SU-DHL-6 (cell line): ENCODE data around the gene TIMM21.

Source experiments
- H2AFZ ChIP-seq: fragments of 200-600 bp; sonication (generic); 2 replicates; pipeline ENCODE4 v1.6.1; 2014; ENCODE audit warnings: low read depth, mild to moderate bottlenecking, moderate library complexity, mixed read lengths, antibody characterized with exemption, low read length; ENCODE audit not compliant: severe bottlenecking
- H3F3A ChIP-seq: fragments of 200-600 bp; shearing (Covaris generic); 2 replicates; pipeline ENCODE4 v1.6.0; 2016; ENCODE audit warnings: antibody characterized with exemption, mild to moderate bottlenecking; ENCODE audit not compliant: insufficient read depth
- H3K27ac ChIP-seq: fragments of 200-600 bp; sonication (generic); 2 replicates; pipeline ENCODE4 v1.5.1; 2016; ENCODE audit warnings: low read depth, mild to moderate bottlenecking, low read length, moderate library complexity, mixed read lengths
- H3K27me3 ChIP-seq: fragments of 200-600 bp; sonication (generic), shearing (Covaris generic); 2 replicates; pipeline ENCODE4 v1.6.0; 2014; ENCODE audit warnings: mild to moderate bottlenecking, low read length
- H3K36me3 ChIP-seq: fragments of 200-600 bp; sonication (generic); 2 replicates; pipeline ENCODE4 v1.6.1; 2014; ENCODE audit warnings: mild to moderate bottlenecking, low read length, mixed read lengths
- H3K4me2 ChIP-seq: fragments of 300-600, 200-600 bp; shearing (Covaris generic), sonication (generic); 2 replicates; pipeline ENCODE4 v1.6.0; 2014; ENCODE audit warnings: low read length, low read depth, mild to moderate bottlenecking; ENCODE audit not compliant: poor library complexity, severe bottlenecking
- H3K4me3 ChIP-seq: fragments of 200-600 bp; sonication (generic); 2 replicates; pipeline ENCODE4 v1.5.1; 2014; ENCODE audit warnings: antibody characterized with exemption, low read length, mild to moderate bottlenecking, mixed read lengths; ENCODE audit not compliant: insufficient read depth, poor library complexity, severe bottlenecking
- H3K79me2 ChIP-seq: fragments of 200-600 bp; sonication (generic); 2 replicates; pipeline ENCODE4 v1.6.1; 2014; ENCODE audit warnings: mild to moderate bottlenecking, low read length, moderate library complexity; ENCODE audit not compliant: insufficient read depth
- H3K9ac ChIP-seq: fragments of 200-600 bp; sonication (generic); 2 replicates; pipeline ENCODE4 v1.7.0; 2014; ENCODE audit warnings: mild to moderate bottlenecking, low read length
- H3K9me2 ChIP-seq: fragments of 200-600 bp; sonication (generic); replicated peaks from 2 replicates; pipeline ENCODE4 v1.6.1; 2014; ENCODE audit warnings: low read length; ENCODE audit not compliant: insufficient read depth
- H3K9me3 ChIP-seq: fragments of 200-600 bp; sonication (generic); 2 replicates; pipeline ENCODE4 v1.6.1; 2014; ENCODE audit warnings: low read length, mixed read lengths; ENCODE audit not compliant: insufficient read depth
- H4K20me1 ChIP-seq: fragments of 200-600 bp; sonication (generic); 2 replicates; pipeline ENCODE4 v1.6.1; 2014; ENCODE audit warnings: low read depth, mild to moderate bottlenecking, antibody characterized with exemption, low read length, moderate library complexity, mixed read lengths
- EZH2phosphoT487 ChIP-seq: fragments of 200-600 bp; sonication (generic), shearing (Covaris generic); conservative IDR thresholded peaks from 2 replicates; pipeline ENCODE4 v1.6.1; 2018; ENCODE audit warnings: mild to moderate bottlenecking, antibody characterized with exemption, low read length, moderate library complexity, mixed read lengths
- TF ChIP-seq, protein P1 (sequence below): fragments of 200-600 bp; sonication (generic); IDR thresholded peaks from one replicate; pipeline ENCODE4 v1.5.1; 2017; ENCODE audit warnings: antibody characterized with exemption, mild to moderate bottlenecking, low read length, moderate library complexity; ENCODE audit not compliant: insufficient read depth, poor library complexity, severe bottlenecking

The TIMM21 gene

GRCh38 chr18:74139888-74140287 is 8.4 kb upstream of the TIMM21 start:
- no peaks in the 10 kb centered on the region for H3K36me3 ChIP-seq
- no peaks in the 10 kb centered on the region for H4K20me1 ChIP-seq
- H3K9me3 ChIP-seq = no peaks in the 10 kb centered on the region
- H3F3A ChIP-seq = no peaks in the 10 kb centered on the region
- no peak overlapping the region for H3K9ac ChIP-seq
- H3K4me3 ChIP-seq = no peak overlapping the region
- H3K79me2 ChIP-seq = no peaks in the 10 kb centered on the region
- no peak overlapping the region for H2AFZ ChIP-seq
- no peak overlapping the region for H3K27ac ChIP-seq
- no peaks in the 10 kb centered on the region for H3K9me2 ChIP-seq
- no peaks in the 10 kb centered on the region for H3K27me3 ChIP-seq
- H3K4me2 ChIP-seq = no peak overlapping the region
- TF ChIP-seq, protein P1, sequence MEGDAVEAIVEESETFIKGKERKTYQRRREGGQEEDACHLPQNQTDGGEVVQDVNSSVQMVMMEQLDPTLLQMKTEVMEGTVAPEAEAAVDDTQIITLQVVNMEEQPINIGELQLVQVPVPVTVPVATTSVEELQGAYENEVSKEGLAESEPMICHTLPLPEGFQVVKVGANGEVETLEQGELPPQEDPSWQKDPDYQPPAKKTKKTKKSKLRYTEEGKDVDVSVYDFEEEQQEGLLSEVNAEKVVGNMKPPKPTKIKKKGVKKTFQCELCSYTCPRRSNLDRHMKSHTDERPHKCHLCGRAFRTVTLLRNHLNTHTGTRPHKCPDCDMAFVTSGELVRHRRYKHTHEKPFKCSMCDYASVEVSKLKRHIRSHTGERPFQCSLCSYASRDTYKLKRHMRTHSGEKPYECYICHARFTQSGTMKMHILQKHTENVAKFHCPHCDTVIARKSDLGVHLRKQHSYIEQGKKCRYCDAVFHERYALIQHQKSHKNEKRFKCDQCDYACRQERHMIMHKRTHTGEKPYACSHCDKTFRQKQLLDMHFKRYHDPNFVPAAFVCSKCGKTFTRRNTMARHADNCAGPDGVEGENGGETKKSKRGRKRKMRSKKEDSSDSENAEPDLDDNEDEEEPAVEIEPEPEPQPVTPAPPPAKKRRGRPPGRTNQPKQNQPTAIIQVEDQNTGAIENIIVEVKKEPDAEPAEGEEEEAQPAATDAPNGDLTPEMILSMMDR = no peak
- no peak for TF ChIP-seq EZH2phosphoT487

GRCh38 chr18:74140582-74140981 is 7.7 kb upstream of the TIMM21 start:
- no peak overlapping the region for H3K27ac ChIP-seq
- H3K79me2 ChIP-seq = no peaks in the 10 kb centered on the region
- no peak overlapping the region for H3K4me3 ChIP-seq
- H3K27me3 ChIP-seq = no peaks in the 10 kb centered on the region
- no peaks in the 10 kb centered on the region for H3K9me3 ChIP-seq
- H3K36me3 ChIP-seq = no peaks in the 10 kb centered on the region
- no peaks in the 10 kb centered on the region for H4K20me1 ChIP-seq
- TF ChIP-seq EZH2phosphoT487 = no peak
- H3K9me2 ChIP-seq = no peaks in the 10 kb centered on the region
- no peak overlapping the region for H3K9ac ChIP-seq
- no peak overlapping the region for H2AFZ ChIP-seq
- no peaks in the 10 kb centered on the region for H3F3A ChIP-seq
- H3K4me2 ChIP-seq = no peak overlapping the region

DNA sequence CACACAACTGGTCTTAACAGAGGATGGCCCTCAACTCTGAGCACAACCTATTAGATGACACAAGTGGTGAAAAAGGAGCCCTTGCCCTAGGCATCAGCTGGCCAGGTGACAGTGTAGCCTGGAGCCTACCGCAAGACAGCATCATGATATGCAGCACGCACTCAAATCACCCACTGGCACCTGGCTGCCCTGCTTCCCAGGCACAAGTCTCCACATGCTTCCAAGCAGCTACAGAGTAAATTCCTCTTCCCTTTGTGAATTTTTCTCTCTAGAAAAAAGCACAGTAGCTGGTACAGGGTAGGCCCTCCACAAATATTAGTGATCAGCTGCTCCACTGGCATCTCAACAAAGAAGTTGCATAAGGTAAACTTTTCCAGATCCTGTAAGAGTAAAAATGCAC is 6.7 kb upstream of the TIMM21 start:
- Histone ChIP-seq H3K27me3 (no peaks in the 10 kb centered on the region), H3K79me2 (no peaks in the 10 kb centered on the region), H4K20me1 (no peaks in the 10 kb centered on the region), H3K4me2 (no peak overlapping the region), H2AFZ (no peak overlapping the region), H3F3A (peaks cover 3% of the 10 kb centered on the region; the same call in 1 of the 2 replicates), H3K9me3 (no peaks in the 10 kb centered on the region), H3K9ac (no peak overlapping the region), H3K36me3 (no peaks in the 10 kb centered on the region), H3K9me2 (no peaks in the 10 kb centered on the region), H3K27ac (no peak overlapping the region), H3K4me3 (no peak overlapping the region)
- no peak for TF ChIP-seq EZH2phosphoT487
- TF ChIP-seq, protein P1 = no peak

GRCh38 chr18:74142252-74142651 is 6.1 kb upstream of the TIMM21 start:
- H3K36me3 ChIP-seq = no peaks in the 10 kb centered on the region
- H3K4me2 ChIP-seq = no peak overlapping the region
- no peak overlapping the region for H3K4me3 ChIP-seq
- no peaks in the 10 kb centered on the region for H3K9me3 ChIP-seq
- no peaks in the 10 kb centered on the region for H3K27me3 ChIP-seq
- H4K20me1 ChIP-seq = no peaks in the 10 kb centered on the region
- no peak overlapping the region for H3K9ac ChIP-seq
- H3F3A ChIP-seq = peaks cover 4% of the 10 kb centered on the region; the same call in 1 of the 2 replicates
- no peaks in the 10 kb centered on the region for H3K9me2 ChIP-seq
- TF ChIP-seq, protein P1 = no peak
- TF ChIP-seq EZH2phosphoT487 = no peak
- no peaks in the 10 kb centered on the region for H3K79me2 ChIP-seq
- H2AFZ ChIP-seq = no peak overlapping the region
- H3K27ac ChIP-seq = no peak overlapping the region
